ENCODE results near the gene AMIGO1.

Gene AMIGO1

DNA sequence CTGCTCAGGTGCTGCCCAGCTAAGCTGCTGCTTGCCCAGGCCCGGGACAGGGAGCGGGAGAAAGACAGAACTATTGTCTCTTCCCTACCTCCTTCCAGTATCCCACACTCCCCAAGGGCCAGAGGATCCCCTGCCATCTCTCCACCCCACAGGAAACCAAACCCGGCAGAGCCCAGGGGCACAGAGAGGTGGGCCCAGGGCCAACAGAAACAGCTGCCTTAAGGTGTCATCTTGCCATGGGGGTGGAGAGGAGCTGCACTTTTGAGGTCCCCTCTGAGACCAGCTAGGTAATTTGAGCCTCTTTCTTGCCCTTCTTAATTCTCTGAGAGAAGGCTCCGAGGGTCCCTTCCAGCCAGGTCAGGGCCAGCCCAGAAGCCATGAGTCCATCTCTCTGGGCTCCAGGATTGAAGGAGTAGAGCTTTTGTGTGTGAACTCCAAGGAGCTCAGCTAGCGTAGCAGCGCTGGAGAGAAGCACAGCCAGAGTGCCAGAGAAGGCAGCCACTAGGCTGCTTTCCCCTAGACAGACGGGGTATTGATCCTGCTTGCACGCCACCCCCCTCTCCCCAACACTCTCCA is 20.4 kb upstream of the AMIGO1 start:
- Histone ChIP-seq H3K9ac (no peak overlapping the region), H3K27ac (no peak overlapping the region), H3K4me3 (ENCODE audit: low read depth, low read length) (no peak overlapping the region), H3K79me2 (no peaks in the 10 kb centered on the region), H3K36me3 (ENCODE audit: control insufficient read depth, insufficient read depth, low read length) (no peaks in the 10 kb centered on the region), H3K27me3 (ENCODE audit: control insufficient read depth, insufficient read depth, low read length) (no peaks in the 10 kb centered on the region), H3K4me1 (peaks cover 2% of the 10 kb centered on the region), H3K9me3 (ENCODE audit: control insufficient read depth, low read length) (no peaks in the 10 kb centered on the region), H2AFZ (peak overlapping the region; percentile 68), H3K4me2 (ENCODE audit: low read length) (no peak overlapping the region)
- TF ChIP-seq, protein P1, sequence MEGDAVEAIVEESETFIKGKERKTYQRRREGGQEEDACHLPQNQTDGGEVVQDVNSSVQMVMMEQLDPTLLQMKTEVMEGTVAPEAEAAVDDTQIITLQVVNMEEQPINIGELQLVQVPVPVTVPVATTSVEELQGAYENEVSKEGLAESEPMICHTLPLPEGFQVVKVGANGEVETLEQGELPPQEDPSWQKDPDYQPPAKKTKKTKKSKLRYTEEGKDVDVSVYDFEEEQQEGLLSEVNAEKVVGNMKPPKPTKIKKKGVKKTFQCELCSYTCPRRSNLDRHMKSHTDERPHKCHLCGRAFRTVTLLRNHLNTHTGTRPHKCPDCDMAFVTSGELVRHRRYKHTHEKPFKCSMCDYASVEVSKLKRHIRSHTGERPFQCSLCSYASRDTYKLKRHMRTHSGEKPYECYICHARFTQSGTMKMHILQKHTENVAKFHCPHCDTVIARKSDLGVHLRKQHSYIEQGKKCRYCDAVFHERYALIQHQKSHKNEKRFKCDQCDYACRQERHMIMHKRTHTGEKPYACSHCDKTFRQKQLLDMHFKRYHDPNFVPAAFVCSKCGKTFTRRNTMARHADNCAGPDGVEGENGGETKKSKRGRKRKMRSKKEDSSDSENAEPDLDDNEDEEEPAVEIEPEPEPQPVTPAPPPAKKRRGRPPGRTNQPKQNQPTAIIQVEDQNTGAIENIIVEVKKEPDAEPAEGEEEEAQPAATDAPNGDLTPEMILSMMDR (IDR thresholded peaks at IDR 0.05) = no peak

DNA sequence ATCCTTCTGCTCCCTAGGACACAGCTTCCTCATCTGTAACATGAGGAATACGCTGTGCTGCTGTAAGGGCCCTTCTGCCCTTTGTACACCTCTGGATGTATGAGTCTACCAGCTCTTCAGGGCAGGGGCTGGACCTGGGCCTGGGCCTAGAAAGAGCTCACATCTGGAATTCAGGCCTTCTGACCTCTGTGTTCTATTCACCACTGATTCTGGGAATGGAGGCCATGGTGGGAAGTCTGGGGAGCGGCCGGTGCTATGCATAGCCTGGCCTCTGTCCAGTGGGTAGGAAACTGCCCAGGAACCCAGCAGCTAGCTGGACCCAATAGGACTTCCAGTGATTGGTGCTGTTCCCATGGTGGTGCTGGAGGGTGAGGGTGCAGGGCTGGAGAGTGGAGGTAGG is 19.2 kb upstream of the AMIGO1 start:
- TF ChIP-seq, protein P1 (IDR thresholded peaks at IDR 0.05) = no peak
- Histone ChIP-seq H3K4me3 (ENCODE audit: low read depth, low read length) (no peak overlapping the region), H3K4me1 (peaks cover 2% of the 10 kb centered on the region), H3K4me2 (ENCODE audit: low read length) (no peak overlapping the region), H3K79me2 (no peaks in the 10 kb centered on the region), H3K9ac (no peak overlapping the region), H3K27me3 (ENCODE audit: control insufficient read depth, insufficient read depth, low read length) (no peaks in the 10 kb centered on the region), H3K27ac (no peak overlapping the region), H2AFZ (no peak overlapping the region), H3K36me3 (ENCODE audit: control insufficient read depth, insufficient read depth, low read length) (no peaks in the 10 kb centered on the region), H3K9me3 (ENCODE audit: control insufficient read depth, low read length) (no peaks in the 10 kb centered on the region)

DNA sequence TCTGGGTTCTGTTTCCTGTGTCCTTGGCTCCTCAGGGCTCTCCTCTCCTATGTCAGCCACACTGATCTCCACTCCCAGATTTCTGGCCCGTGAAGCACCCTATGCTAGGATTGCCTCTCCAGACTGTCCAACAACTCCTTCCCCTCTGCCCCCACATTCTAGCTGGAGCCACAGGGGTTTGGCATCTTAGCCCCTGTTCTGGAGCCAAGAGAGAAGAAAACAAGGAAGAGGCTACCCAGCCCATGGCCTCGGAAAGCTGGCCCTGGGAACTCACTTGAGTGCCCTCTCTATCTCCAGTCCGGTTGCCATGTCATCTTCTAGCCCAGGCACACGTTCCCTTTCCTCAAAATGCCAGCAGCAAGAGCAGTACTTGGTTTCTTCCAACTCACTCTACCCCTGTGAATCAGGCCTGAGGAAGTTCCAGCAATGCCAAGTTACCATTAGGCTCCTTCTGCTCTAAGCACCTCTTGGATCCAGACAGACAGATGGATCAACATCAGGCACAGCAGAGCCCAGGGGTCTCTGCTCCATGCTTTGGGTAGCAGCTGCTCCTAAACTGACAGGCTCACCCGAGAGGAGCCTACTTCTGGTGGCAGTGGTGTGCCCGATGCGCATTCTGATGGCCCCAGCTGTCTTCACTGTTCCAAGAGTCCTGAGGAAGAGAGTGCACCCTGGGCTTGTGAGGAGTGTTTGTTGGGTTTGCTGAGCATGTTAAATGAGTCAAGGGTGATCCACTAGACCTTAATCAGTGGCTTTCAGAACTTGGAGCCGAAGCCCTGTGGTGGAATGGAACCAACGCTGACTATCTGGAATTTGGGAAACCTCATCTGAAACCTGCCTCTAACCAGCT is 18.5 kb upstream of the AMIGO1 start:
- H3K27ac ChIP-seq = no peak overlapping the region
- no peak overlapping the region for H3K4me2 ChIP-seq (ENCODE audit: low read length)
- no peak overlapping the region for H2AFZ ChIP-seq
- H3K4me1 ChIP-seq = peaks cover 2% of the 10 kb centered on the region
- no peaks in the 10 kb centered on the region for H3K9me3 ChIP-seq (ENCODE audit: control insufficient read depth, low read length)
- TF ChIP-seq, protein P1 (IDR thresholded peaks at IDR 0.05) = no peak
- no peak overlapping the region for H3K9ac ChIP-seq
- no peaks in the 10 kb centered on the region for H3K27me3 ChIP-seq (ENCODE audit: control insufficient read depth, insufficient read depth, low read length)
- H3K4me3 ChIP-seq (ENCODE audit: low read depth, low read length) = no peak overlapping the region
- H3K36me3 ChIP-seq (ENCODE audit: control insufficient read depth, insufficient read depth, low read length) = no peaks in the 10 kb centered on the region
- no peaks in the 10 kb centered on the region for H3K79me2 ChIP-seq

DNA sequence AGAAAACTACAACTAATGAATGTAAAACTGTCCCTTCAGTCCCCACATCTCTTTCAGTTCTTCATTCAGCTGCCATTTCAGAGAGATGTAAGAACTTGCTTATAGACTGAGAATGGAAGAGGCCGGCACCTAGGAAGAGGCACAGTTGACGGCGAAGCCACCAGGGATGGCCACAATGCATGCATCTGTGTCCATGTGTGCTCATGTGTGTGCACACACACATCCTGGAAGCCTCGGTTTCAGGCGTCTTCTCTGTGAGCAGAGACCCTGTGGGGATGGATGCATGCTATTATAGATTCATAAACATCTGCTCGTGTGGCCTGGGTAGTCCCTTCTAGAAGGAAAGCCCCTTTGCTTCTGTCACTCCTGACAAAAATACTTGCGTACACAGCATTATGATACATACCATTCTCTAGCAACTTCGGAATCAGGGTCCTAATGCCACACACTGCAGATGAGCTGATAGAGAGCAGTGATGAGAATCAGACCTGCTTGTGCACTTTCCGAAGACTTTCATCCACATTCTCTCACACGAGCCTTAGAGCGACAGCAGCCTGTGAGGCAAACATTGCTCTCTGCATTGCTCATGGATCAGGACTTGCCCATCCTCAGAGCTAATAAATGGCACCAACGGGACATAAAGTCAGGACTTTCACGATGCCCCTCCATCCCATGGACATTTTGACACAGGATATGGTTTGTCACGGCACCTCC is 17.7 kb upstream of the AMIGO1 start:
- no peaks in the 10 kb centered on the region for H3K9me3 ChIP-seq (ENCODE audit: control insufficient read depth, low read length)
- H2AFZ ChIP-seq = no peak overlapping the region
- no peak overlapping the region for H3K9ac ChIP-seq
- H3K4me1 ChIP-seq = peaks cover 2% of the 10 kb centered on the region
- H3K4me2 ChIP-seq (ENCODE audit: low read length) = no peak overlapping the region
- H3K79me2 ChIP-seq = no peaks in the 10 kb centered on the region
- H3K27me3 ChIP-seq (ENCODE audit: control insufficient read depth, insufficient read depth, low read length) = no peaks in the 10 kb centered on the region
- TF ChIP-seq, protein P1 (IDR thresholded peaks at IDR 0.05) = no peak
- no peak overlapping the region for H3K27ac ChIP-seq
- H3K36me3 ChIP-seq (ENCODE audit: control insufficient read depth, insufficient read depth, low read length) = no peaks in the 10 kb centered on the region
- no peak overlapping the region for H3K4me3 ChIP-seq (ENCODE audit: low read depth, low read length)

All from parathyroid adenoma (tissue), 2 donors.